GM19043 (cell line): ENCODE measurements around the gene CAVIN2.
"Not testable (repeated sequence)": the region's sequence is repeated elsewhere in the genome, so short reads cannot be mapped to it uniquely, and the experiment has no call there.

Source experiments
- ATAC-seq: cut with Tn5 transposase; IDR thresholded peaks from one replicate; pipeline ENCODE4 v1.9.1; 2021; ENCODE audit warnings: low read depth; ENCODE audit not compliant: unreplicated experiment

CAVIN2 gene

GRCh38 chr2:191806396-191806795 lies 40.5 kb downstream of the CAVIN2 start:
- no peak for ATAC-seq

GRCh38 chr2:191804766-191805165 lies 42.1 kb downstream of the CAVIN2 start:
- no peak for ATAC-seq

GRCh38 chr2:191803007-191803406 lies 43.9 kb downstream of the CAVIN2 start:
- no peak for ATAC-seq

- ATAC-seq, result no peak
These were observed 44.7 kb downstream of the CAVIN2 start for GRCh38 chr2:191802180-191802579.

DNA sequence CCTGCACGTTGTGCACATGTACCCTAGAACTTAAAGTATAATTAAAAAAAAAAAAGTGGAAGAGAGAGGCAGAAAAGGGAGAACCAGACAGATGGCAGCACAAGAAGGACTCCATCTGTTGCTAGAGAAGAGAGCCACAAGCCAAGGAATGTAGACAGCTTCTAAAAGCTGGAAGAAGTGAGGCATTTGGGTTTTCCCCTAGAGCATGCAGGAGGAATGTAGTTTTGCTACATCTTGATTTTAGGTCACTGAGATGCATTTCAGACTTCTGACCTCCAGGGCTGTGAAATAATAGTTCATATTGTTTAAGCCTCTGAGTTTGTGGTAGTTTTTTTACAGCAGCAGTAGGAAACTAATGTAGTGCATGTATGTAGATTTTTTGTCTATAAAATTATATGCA lies 46.0 kb downstream of the CAVIN2 start:
- ATAC-seq, result no peak

GRCh38 chr2:191799526-191799925 lies 47.4 kb downstream of the CAVIN2 start:
- no peak for ATAC-seq

DNA sequence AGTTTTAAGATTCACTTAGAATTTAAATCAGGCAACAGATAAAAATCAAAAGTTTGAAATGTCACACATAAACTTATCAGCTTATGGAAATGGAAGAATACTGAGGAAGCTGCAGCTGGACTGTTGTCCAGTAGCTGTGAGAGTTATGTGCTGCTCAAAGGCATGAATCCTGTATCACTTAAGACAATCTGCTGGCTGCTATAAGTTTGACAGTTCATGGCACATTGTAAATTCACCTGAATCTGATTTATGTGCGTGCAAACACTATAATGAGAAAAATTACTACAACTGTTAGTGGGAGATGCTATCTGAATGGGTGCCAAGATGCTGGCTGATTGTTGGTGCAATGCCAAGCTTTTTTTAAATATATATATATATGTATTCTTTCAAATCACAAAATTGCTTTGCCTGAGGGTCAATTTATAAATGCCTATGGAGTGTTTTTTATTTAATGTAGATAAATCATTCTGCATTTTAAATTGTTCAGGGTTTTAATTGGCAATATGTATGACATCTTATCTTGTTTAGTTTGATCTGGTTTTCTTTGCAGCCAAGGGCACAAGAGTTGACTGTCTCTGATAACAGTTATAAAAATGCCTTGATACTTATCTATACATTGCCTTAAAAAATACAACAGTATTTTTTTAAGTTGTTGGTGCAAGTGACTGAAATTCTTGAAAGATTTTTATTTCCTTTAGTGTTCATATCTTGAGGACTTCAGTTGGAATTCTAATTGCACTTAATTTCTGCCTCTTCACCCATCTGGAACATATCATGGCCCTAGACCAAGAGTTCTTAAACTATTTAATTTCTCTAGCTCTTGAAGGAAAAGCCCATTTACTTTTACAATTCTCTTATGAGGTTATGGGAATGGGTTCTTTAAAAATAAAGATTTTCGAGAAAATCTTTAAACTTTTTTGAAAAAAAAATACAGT lies 48.7 kb downstream of the CAVIN2 start:
- no peak for ATAC-seq

GRCh38 chr2:191797500-191797899 lies 49.4 kb downstream of the CAVIN2 start:
- no peak for ATAC-seq

DNA sequence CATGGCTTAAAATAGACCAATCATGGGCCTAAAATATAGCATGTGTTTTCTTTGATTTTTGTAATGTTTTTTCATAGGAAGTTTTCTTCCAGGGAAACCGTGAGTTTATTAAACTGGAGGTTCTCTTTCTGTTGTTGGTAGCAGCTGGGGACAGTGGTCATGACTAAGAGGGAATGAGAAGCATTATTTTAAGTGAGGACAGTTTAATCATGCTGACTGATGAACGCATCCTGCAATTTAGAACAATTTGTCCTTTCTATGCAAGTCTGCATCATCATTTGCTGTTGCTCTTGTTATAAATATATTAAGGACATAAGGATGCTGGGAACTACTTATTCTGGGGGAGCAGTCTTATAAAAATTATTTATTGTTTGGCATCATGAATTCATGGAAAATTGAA lies 51.2 kb downstream of the CAVIN2 start:
- no peak for ATAC-seq

- no peak for ATAC-seq
These were observed 54.8 kb downstream of the CAVIN2 start for GRCh38 chr2:191791953-191792560.

- ATAC-seq, result no peak
These were observed 56.2 kb downstream of the CAVIN2 start for GRCh38 chr2:191790737-191791136.

DNA sequence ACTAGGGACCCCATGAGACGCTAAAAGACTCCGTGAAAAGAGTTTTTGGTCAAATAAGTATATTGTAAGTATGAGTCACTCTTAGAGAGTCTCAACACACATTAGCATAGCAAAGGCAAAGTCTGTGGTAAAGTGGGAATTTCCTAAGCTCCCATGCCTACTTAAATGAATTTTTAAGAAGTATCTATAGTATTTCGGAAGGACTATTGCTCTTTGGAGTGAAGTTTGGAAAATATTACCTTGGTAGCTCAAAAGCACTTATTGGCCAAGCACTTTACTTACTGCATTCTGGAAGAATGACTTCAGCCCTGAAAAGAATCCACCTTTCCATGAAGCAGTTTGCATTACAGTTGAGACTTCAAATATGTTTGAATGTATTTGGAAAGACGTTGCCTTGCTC lies 57.1 kb downstream of the CAVIN2 start:
- ATAC-seq, result no peak

DNA sequence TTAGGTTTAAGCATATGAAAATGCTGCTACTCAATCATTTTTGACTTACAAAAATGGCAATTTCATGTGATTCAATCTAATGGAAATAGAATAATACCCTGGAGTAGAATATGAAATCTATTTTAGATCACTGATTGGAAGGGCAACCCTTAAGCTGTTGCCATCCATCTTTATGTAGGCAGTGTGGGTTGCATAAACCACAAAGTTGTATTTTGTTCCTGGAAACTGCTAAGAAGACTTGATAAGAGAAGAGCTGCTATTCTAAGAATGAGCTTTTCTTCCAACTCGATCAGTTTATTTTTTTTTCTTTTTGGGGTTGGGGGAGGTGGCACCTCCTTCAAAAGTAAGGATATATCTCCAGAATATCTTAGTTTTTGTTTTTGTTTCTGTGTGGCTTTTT lies 60.2 kb downstream of the CAVIN2 start:
- ATAC-seq, result no peak

- not testable (repeated sequence) for ATAC-seq
These were observed 61.2 kb downstream of the CAVIN2 start for GRCh38 chr2:191785651-191786050.
